Breast epithelium (tissue), 3 donors: ENCODE data around the gene AOPEP.

ENCODE experiments used
- CTCF ChIP-seq, 3 donors: fragments of 450-650 bp; IDR thresholded peaks; one replicate each; pipeline ENCODE4 v1.5.1; 2016 to 2017; ENCODE audit warnings: antibody characterized with exemption in 3 of 3, mild to moderate bottlenecking in 3 of 3, moderate library complexity in 3 of 3
- POLR2A ChIP-seq: fragments of 450-650 bp; IDR thresholded peaks from one replicate; pipeline ENCODE4 v1.6.1; 2016; ENCODE audit warnings: antibody characterized with exemption, mild to moderate bottlenecking, moderate library complexity
- POLR2AphosphoS5 ChIP-seq, 3 donors: sonication (generic); formaldehyde crosslinking; IDR thresholded peaks; one replicate each; pipeline ENCODE4 v1.6.1; 2017; ENCODE audit warnings: antibody characterized with exemption in 3 of 3

GRCh38 chr9:94802793-94803192 is 76.3 kb downstream of the AOPEP start:
- no peak for TF ChIP-seq POLR2AphosphoS5 (IDR thresholded peaks at IDR 0.05)
- no peak for TF ChIP-seq CTCF (IDR thresholded peaks at IDR 0.05)
- no peak for TF ChIP-seq POLR2A
